Testis (tissue), 3 donors: ENCODE data around the gene N4BP3. TPM values are rescaled to one million over a fixed set of nuclear protein-coding genes. Genes with fewer than 3 reads are reported as not detected.

Experiments
- DNase-seq: peaks from one replicate; pipeline ENCODE4 v3.0.0-alpha.2; 2019
- H3K27ac ChIP-seq, 2 donors: fragments of 200-600 bp; sonication (generic); one replicate each; pipeline ENCODE4 v1.5.1; 2019
- H3K27me3 ChIP-seq: fragments of 200-600 bp; sonication (generic); one replicate; pipeline ENCODE4 v1.5.1; 2019
- H3K36me3 ChIP-seq: fragments of 200-600 bp; sonication (generic); one replicate; pipeline ENCODE4 v1.5.1; 2017; ENCODE audit warnings: low read depth; ENCODE audit errors: missing control alignments
- H3K4me1 ChIP-seq: fragments of 200-600 bp; sonication (generic); one replicate; pipeline ENCODE4 v1.5.1; 2019
- H3K4me3 ChIP-seq, 2 donors: fragments of 200-600 bp; sonication (generic); one replicate each; pipeline ENCODE4 v1.5.1; 2017 to 2019
- H3K9me3 ChIP-seq: fragments of 200-600 bp; sonication (generic); one replicate; pipeline ENCODE4 v1.5.1; 2017
- POLR2A ChIP-seq: fragments of 450-650 bp; IDR thresholded peaks from one replicate; pipeline ENCODE4 v1.6.1; 2017; ENCODE audit warnings: antibody characterized with exemption, mild to moderate bottlenecking, moderate library complexity
- WGBS, 2 donors: methylation state at CpG; one replicate each; pipeline ENCODE4 v1.1.5; 2018; 5-methylcytosine and 5-hydroxymethylcytosine counted together
- intact Hi-C: fragments of 100-400 bp; cut with DNase I; formaldehyde crosslinking; loops from one replicate; pipeline ENCODE4 v1.15.1; 2023; ENCODE audit warnings: low total_unique reads
- polyA plus RNA-seq: library from polyadenylated mRNA; stranded (reverse); fragments of 350-450 nt; fragmentation: Illumina TruSeq; extraction: RNeasy Lipid Tissue Mini Kit (QIAGEN cat#74804); gene quantifications from one replicate; pipeline ENCODE4 v1.2.3, GENCODE V29; 2014; ENCODE audit warnings: low read depth, low replicate concordance; ENCODE audit not compliant: insufficient read depth
- total RNA-seq, 2 donors: library from RNA; depleted of rRNA; stranded (reverse); fragments of >200 nt; gene quantifications; one replicate each; pipeline ENCODE4 v1.2.3, GENCODE V29; 2016
- TF ChIP-seq, protein P1 (sequence below), 3 experiments: fragments of 450-650 bp in 2 of 3; fragments of 200-600 bp in 1 of 3; sonication (generic) in 1 of 3; IDR thresholded peaks; one replicate each; pipeline ENCODE4 v1.5.1; 2016 to 2019; ENCODE audit warnings: antibody characterized with exemption in 3 of 3, mild to moderate bottlenecking in 2 of 3, moderate library complexity in 1 of 3

Gene N4BP3
- total and polyA plus RNA-seq, 3 donors from 2014 or later = 1.4 to 3.6 (median 3.2) TPM

DNA sequence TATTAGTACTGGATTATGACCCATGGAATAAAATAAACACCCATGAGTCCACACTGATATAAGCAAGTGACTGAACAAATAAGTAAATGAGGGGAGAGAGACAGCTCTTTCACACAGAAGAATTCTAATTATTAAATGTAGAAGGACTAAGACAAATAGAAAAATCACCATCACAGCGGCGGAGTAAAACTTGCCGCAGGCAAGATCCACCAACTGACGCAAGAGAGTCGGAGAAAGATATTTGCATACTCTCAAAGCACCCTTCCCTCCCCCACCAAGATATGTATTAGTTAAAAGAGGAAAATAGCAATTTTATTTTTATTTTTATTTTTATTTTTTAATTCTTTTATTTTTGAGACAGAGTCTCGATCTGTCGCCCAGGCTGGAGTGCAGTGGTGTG, 14.6 kb upstream of the N4BP3 start:
- Histone ChIP-seq H3K36me3 (no peaks in the 10 kb centered on the region), H3K27me3 (no peaks in the 10 kb centered on the region), H3K4me1 (no peaks in the 10 kb centered on the region), H3K27ac (no peak overlapping the region), H3K4me3 (no peak overlapping the region), H3K9me3 (no peaks in the 10 kb centered on the region)
- intact Hi-C loops = no loop called here
- TF ChIP-seq, protein P1, sequence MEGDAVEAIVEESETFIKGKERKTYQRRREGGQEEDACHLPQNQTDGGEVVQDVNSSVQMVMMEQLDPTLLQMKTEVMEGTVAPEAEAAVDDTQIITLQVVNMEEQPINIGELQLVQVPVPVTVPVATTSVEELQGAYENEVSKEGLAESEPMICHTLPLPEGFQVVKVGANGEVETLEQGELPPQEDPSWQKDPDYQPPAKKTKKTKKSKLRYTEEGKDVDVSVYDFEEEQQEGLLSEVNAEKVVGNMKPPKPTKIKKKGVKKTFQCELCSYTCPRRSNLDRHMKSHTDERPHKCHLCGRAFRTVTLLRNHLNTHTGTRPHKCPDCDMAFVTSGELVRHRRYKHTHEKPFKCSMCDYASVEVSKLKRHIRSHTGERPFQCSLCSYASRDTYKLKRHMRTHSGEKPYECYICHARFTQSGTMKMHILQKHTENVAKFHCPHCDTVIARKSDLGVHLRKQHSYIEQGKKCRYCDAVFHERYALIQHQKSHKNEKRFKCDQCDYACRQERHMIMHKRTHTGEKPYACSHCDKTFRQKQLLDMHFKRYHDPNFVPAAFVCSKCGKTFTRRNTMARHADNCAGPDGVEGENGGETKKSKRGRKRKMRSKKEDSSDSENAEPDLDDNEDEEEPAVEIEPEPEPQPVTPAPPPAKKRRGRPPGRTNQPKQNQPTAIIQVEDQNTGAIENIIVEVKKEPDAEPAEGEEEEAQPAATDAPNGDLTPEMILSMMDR (IDR thresholded peaks at IDR 0.05) = no peak
- DNase-seq = no peak
- 94% methylated on average over 7 of the region's 7 CpGs for WGBS, 2 donors

DNA sequence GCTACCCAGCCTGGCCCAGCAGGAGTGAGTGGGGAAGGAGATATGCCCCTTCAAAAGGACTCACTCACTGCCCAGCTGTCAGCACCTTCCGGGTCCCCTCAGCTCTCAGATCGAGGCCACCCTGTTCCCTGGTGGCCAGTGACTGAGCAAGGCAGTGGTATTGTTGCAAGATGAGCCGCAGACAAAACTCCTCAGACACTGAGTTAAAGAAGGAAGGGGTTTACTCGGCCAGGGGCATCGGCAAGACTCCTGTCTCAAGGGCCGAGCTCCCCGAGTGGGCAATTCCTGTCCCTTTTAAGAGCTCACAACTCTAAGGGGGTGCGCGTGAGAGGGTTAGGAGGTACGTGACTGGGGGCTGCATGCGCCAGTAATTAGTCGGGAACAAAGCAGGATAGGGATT, 9.7 kb upstream of the N4BP3 start:
- Histone ChIP-seq H3K27me3 (no peaks in the 10 kb centered on the region), H3K36me3 (no peaks in the 10 kb centered on the region), H3K4me1 (no peaks in the 10 kb centered on the region), H3K4me3 (no peak overlapping the region), H3K27ac (no peak overlapping the region), H3K9me3 (no peaks in the 10 kb centered on the region)
- no peak for DNase-seq
- WGBS, 2 donors = 84 to 89% methylated on average over 10 to 12 of the region's 12 CpGs
- TF ChIP-seq, protein P1 (IDR thresholded peaks at IDR 0.05) = no peak
- no peak for TF ChIP-seq POLR2A
- intact Hi-C loops = no loop called here

DNA sequence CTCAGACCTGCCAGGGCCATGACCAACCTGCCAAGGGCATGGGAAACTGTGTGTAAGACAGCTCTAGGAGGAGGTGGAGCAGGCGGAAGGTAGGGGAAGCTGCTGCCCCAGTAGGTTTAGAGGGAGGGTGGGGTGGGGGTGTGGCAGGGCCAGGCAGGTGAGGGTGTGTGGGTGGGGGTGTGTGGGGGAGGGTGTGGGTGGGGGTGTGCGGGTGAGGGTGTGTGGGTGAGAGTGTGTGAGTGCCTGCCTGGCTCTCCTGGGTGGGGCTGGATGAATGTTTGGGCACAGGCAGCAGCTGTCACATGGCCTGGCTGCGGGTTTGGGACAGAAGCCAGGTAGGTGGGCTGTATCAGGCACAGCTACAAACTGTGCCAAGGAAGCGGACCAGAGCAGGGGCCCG, 8.8 kb upstream of the N4BP3 start:
- no peaks in the 10 kb centered on the region for H3K27me3 ChIP-seq
- DNase-seq = no peak
- H3K27ac ChIP-seq = no peak overlapping the region
- H3K4me1 ChIP-seq = no peaks in the 10 kb centered on the region
- TF ChIP-seq, protein P1 (IDR thresholded peaks at IDR 0.05) = no peak
- TF ChIP-seq POLR2A = no peak
- H3K4me3 ChIP-seq = no peak overlapping the region
- intact Hi-C loops = no loop called here
- no peaks in the 10 kb centered on the region for H3K9me3 ChIP-seq
- 63 to 70% methylated on average over 4 to 5 of the region's 5 CpGs for WGBS, 2 donors
- no peaks in the 10 kb centered on the region for H3K36me3 ChIP-seq

DNA sequence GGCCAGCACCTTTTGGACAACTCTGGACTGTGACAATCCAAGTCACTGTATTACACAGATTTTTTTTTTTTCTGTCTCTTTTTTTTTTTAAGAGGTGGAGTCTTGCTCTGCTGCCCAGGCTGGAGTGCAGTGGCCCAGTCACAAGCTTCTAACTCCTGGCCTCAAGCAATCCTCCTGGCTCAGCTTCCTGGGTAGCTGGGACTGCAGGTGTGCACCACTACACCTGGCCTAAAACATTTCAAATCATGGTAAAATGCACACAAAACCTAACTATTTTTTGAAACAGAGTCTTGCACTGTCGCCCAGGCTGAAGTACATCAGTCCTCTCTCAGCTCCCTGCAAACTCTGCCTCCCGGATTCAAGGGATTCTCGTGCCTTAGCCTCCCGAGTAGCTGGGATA, 7.2 kb upstream of the N4BP3 start:
- Histone ChIP-seq H3K4me1 (no peaks in the 10 kb centered on the region), H3K9me3 (no peaks in the 10 kb centered on the region), H3K27me3 (no peaks in the 10 kb centered on the region), H3K4me3 (no peak overlapping the region), H3K27ac (no peak overlapping the region), H3K36me3 (no peaks in the 10 kb centered on the region)
- intact Hi-C loops = no loop called here
- DNase-seq = no peak
- whole genome bisulfite sequencing, 2 donors = 54 to 70% methylated on average over 3 to 4 of the region's 4 CpGs
- TF ChIP-seq POLR2A = no peak
- TF ChIP-seq, protein P1 (IDR thresholded peaks at IDR 0.05) = no peak

DNA sequence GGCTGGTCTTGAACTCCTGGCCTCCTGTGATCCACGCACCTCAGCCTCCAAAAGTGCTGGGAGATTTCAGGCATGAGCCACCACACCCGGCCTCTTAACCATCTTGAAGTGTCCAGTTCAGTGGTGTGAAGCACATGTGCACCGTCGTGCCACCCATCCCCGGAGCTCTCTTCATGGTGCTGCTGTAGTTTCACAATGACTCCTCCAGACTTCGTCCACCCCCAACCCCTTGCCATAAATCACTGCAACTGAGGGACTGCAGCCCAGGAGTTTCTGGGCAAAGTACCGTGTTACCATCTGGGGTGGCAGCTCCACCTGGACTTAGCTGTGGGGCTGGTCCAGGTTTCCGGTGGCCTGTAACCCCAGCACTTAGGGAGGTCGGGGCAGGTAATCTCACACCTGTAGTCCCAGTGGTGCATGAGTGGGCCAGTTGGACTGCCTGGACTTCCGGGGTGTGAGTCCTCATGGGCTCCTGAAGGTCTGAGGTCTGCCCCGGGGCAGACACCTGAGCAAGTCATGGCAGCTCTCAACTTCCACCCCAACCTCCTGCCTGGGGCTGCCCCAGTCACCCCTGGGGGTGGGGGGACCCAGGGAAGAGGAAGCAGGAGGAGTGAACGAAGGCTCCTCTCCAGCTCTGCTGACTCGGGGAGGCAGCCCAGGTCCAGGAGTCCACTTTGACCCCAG, 6.6 kb upstream of the N4BP3 start:
- no peak for DNase-seq
- no peak overlapping the region for H3K4me3 ChIP-seq
- WGBS, 2 donors = 84 to 86% methylated on average over 5 to 13 of the region's 13 CpGs
- no peak for TF ChIP-seq POLR2A
- TF ChIP-seq, protein P1 (IDR thresholded peaks at IDR 0.05) = no peak
- no peaks in the 10 kb centered on the region for H3K36me3 ChIP-seq
- no peaks in the 10 kb centered on the region for H3K9me3 ChIP-seq
- no peaks in the 10 kb centered on the region for H3K27me3 ChIP-seq
- no peak overlapping the region for H3K27ac ChIP-seq
- H3K4me1 ChIP-seq = no peaks in the 10 kb centered on the region
- intact Hi-C loops = no loop called here
